ENCODE measurements around the gene LEPR. TPM values are rescaled to one million over a fixed set of nuclear protein-coding genes. Genes with fewer than 3 reads are reported as not detected.

LEPR gene, protein sequence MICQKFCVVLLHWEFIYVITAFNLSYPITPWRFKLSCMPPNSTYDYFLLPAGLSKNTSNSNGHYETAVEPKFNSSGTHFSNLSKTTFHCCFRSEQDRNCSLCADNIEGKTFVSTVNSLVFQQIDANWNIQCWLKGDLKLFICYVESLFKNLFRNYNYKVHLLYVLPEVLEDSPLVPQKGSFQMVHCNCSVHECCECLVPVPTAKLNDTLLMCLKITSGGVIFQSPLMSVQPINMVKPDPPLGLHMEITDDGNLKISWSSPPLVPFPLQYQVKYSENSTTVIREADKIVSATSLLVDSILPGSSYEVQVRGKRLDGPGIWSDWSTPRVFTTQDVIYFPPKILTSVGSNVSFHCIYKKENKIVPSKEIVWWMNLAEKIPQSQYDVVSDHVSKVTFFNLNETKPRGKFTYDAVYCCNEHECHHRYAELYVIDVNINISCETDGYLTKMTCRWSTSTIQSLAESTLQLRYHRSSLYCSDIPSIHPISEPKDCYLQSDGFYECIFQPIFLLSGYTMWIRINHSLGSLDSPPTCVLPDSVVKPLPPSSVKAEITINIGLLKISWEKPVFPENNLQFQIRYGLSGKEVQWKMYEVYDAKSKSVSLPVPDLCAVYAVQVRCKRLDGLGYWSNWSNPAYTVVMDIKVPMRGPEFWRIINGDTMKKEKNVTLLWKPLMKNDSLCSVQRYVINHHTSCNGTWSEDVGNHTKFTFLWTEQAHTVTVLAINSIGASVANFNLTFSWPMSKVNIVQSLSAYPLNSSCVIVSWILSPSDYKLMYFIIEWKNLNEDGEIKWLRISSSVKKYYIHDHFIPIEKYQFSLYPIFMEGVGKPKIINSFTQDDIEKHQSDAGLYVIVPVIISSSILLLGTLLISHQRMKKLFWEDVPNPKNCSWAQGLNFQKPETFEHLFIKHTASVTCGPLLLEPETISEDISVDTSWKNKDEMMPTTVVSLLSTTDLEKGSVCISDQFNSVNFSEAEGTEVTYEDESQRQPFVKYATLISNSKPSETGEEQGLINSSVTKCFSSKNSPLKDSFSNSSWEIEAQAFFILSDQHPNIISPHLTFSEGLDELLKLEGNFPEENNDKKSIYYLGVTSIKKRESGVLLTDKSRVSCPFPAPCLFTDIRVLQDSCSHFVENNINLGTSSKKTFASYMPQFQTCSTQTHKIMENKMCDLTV
- total RNA-seq, result 16.2 TPM

DNA sequence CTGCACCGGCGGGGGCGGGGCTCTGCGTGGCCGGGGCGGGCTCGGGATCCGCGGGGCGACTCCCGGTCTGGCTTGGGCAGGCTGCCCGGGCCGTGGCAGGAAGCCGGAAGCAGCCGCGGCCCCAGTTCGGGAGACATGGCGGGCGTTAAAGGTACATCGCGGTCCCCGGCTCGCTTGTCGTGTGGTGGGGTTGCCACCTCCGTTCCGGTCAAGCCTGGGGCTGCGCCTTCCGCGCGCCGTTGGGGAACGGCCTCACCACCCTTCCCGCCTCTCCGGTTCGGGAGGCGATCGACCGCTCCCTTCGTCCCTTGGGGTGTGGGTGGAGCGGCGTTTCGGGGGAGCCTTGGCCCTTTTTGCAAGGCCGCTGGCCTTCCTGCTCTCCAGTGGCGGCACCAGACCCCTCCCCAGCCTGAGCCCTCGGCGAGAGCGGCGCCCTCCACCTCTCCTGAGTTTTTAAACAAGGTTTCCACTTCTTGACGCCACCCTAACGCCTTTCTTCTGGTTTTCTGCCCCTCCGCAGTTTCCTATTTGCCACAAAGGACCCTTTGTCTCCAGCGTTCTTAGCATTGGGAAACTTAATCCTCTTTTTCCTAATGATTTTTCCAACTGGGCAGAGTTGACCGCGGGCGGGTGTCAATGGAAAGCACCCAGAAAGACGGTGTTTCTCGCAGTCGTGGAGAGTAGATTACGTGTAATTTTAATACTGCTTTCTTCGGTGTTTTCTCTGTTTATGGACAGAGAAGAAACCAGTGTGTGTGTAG lies at the start of gene LEPR, which contains the start of gene LEPROT:
Gene LEPR (plus strand): TSS at position 79 of the 761 bp plus-strand sequence. CDS start 144,898 bp downstream, outside the sequence.
Gene LEPROT (plus strand): TSS at position 79 of the 761 bp plus-strand sequence. CDS start 57 bp downstream, at position 136.
- intact Hi-C loops (cut with DNase I), result no loop called here
- DNase-seq (ENCODE audit: extremely low spot score in 2 of 2), result peak in 1 of 2 donors; percentile 90
- no peaks in the 10 kb centered on the region for H3K9me3 ChIP-seq
- H3K4me3 ChIP-seq, result peak within 1 kb of the TSS; percentile 83 to 95
- peak within 1 kb of the TSS; percentile 98 for H3K27ac ChIP-seq
- H3K36me3 ChIP-seq, result peaks cover 0 to 4% of the 10 kb centered on the region in 2 donors
- peak in 1 of 2 donors; percentile 91 for TF ChIP-seq POLR2AphosphoS5 (IDR thresholded peaks at IDR 0.05; ENCODE audit: insufficient read depth in 1 of 2, low read depth in 1 of 2)
- peak in 1 of 2 donors; percentile 87 for TF ChIP-seq POLR2A (IDR thresholded peaks at IDR 0.05)
- TF ChIP-seq, protein P1, sequence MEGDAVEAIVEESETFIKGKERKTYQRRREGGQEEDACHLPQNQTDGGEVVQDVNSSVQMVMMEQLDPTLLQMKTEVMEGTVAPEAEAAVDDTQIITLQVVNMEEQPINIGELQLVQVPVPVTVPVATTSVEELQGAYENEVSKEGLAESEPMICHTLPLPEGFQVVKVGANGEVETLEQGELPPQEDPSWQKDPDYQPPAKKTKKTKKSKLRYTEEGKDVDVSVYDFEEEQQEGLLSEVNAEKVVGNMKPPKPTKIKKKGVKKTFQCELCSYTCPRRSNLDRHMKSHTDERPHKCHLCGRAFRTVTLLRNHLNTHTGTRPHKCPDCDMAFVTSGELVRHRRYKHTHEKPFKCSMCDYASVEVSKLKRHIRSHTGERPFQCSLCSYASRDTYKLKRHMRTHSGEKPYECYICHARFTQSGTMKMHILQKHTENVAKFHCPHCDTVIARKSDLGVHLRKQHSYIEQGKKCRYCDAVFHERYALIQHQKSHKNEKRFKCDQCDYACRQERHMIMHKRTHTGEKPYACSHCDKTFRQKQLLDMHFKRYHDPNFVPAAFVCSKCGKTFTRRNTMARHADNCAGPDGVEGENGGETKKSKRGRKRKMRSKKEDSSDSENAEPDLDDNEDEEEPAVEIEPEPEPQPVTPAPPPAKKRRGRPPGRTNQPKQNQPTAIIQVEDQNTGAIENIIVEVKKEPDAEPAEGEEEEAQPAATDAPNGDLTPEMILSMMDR (IDR thresholded peaks at IDR 0.05), result no peak
- H3K4me1 ChIP-seq, result peaks cover 39% of the 10 kb centered on the region
- H3K27me3 ChIP-seq, result no peaks in the 10 kb centered on the region

DNA sequence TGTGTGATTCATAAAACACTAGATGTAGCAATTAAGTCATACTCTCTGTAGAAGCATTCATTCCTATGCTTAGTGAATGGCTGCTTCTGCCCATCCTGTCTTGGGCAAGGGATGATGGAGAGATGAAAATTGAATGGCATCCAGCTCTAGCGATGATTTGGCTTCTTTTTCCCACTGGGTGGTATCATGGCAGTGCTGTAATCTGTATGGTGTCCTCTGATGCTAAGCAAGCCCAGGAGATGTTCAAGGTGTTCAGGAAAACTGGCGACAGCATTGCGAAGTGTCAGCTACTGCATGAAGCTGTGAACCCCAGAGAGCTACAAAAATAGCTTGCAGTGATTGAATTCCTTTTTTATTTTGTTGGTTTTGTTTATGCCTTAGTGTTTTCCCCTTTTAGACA lies 48.9 kb upstream of the LEPR start:
- Histone ChIP-seq H3K9me3 (no peaks in the 10 kb centered on the region), H3K4me3 (no peak overlapping the region), H3K36me3 (no peaks in the 10 kb centered on the region), H3K27me3 (no peaks in the 10 kb centered on the region), H3K4me1 (no peaks in the 10 kb centered on the region), H3K27ac (no peak overlapping the region)
- intact Hi-C loops (cut with DNase I), result no loop called here
- TF ChIP-seq POLR2A (IDR thresholded peaks at IDR 0.05), result no peak
- no peak for DNase-seq (ENCODE audit: extremely low spot score in 2 of 2)

DNA sequence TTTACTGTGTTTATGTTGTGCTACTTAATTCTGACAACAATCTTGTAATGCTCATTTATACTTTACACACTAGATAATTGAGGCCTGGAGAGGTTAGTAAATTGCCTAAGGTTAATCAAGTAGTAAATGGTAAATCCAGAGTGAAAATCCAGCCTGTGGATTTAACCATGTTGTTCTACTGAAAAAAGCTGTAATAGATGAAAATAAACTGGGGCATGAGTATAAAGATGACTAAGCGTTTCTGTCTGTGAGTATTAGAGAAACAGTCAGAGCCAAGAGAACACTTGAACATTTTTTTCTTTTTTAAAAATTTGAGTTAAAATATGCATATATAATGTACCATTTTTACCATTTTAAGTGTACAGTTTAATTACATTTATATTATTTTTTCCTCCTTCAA lies 47.9 kb upstream of the LEPR start:
- TF ChIP-seq, protein P1 (IDR thresholded peaks at IDR 0.05), result no peak
- TF ChIP-seq POLR2AphosphoS5 (IDR thresholded peaks at IDR 0.05; ENCODE audit: insufficient read depth in 1 of 2, low read depth in 1 of 2), result no peak
- no peak for TF ChIP-seq POLR2A (IDR thresholded peaks at IDR 0.05)
- Histone ChIP-seq H3K27ac (no peak overlapping the region), H3K36me3 (no peaks in the 10 kb centered on the region), H3K27me3 (no peaks in the 10 kb centered on the region), H3K9me3 (no peaks in the 10 kb centered on the region), H3K4me3 (no peak overlapping the region), H3K4me1 (no peaks in the 10 kb centered on the region)
- intact Hi-C loops (cut with DNase I), result no loop called here
- DNase-seq (ENCODE audit: extremely low spot score in 2 of 2), result no peak

DNA sequence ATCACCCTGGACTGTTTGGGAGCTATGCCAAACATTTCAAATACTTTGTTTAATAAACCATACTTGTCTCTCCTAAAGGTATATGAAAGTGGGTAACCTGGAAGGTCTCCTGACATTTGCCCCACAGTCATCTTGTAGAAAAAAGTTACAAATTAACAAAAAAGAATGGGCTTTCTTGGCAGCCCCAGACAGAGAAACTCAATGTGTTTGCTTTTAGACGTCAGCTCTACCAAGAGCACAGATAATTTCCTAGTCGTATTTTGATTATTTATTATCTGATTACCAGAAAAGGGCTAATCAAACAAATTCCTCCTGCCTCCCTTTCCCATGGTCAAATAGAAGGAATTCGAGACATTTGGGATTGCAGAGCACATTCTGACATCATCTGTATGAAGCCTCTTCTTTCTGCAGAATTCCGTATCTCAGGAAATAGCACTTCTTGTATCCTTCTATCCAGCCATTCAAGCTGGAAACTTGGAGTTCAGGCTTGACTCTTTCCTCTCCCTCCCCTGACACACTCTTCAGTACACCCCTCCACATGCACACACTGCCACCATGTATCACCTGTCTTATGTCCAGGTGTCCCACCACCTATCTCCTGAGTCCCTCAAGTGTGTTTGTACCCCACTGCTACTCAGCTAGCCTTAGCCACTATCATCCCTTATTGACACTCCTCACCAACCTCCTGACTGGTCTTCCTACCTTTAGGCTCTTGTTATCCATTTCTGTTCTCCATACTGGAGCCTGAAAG lies 42.8 kb upstream of the LEPR start:
- TF ChIP-seq, protein P1 (IDR thresholded peaks at IDR 0.05), result no peak
- TF ChIP-seq POLR2AphosphoS5 (IDR thresholded peaks at IDR 0.05; ENCODE audit: insufficient read depth in 1 of 2, low read depth in 1 of 2), result no peak
- no peak for TF ChIP-seq POLR2A (IDR thresholded peaks at IDR 0.05)
- no peaks in the 10 kb centered on the region for H3K9me3 ChIP-seq

More for the DNA sequence above, 42.8 kb upstream of the LEPR start:
- H3K4me3 ChIP-seq, result no peak overlapping the region
- DNase-seq (ENCODE audit: extremely low spot score in 2 of 2), result no peak
- H3K36me3 ChIP-seq, result no peaks in the 10 kb centered on the region
- H3K27me3 ChIP-seq, result no peaks in the 10 kb centered on the region
- H3K27ac ChIP-seq, result no peak overlapping the region
- no peaks in the 10 kb centered on the region for H3K4me1 ChIP-seq
- intact Hi-C loops (cut with DNase I), result no loop called here
